Activated CD4-positive, alpha-beta T cell treated with anti-CD3 and anti-CD28 coated beads, Interleukin-2, Interleukin-4, amounts not matched to agents 100 ng/mL and 50 ng/mL, durations not matched to agents 16 hours and 8 hours (primary cell): ENCODE measurements around the gene TULP4.
"Not testable (repeated sequence)": the region's sequence is repeated elsewhere in the genome, so short reads cannot be mapped to it uniquely, and the experiment has no call there.

Experiments used
- DNase-seq: peaks from one replicate; pipeline ENCODE4 v3.0.0-alpha.2; 2020; ENCODE audit warnings: low spot score

The TULP4 gene

GRCh38 chr6:158391276-158391675 lies 79.0 kb downstream of the TULP4 start:
- no peak for DNase-seq

DNA sequence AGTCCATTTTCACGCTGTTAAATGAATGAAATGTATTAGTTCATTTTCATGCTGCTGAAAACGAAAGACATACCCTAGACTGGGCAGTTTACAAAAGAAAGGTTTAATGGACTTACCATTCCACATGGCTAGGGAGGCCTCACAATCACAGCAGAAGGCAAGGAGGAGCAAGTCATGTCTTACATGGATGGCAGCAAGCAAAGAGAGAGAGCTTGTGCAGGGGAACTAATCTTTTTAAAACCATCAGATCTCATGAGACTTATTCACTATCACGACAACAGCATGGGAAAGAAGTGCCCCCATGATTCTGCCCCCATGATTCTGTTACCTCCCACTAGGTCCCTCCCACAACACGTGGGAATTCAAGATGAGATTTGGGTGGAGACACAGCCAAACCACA lies 79.7 kb downstream of the TULP4 start:
- DNase-seq: not testable (repeated sequence)

GRCh38 chr6:158396136-158396535 lies 83.9 kb downstream of the TULP4 start:
- DNase-seq: no peak

DNA sequence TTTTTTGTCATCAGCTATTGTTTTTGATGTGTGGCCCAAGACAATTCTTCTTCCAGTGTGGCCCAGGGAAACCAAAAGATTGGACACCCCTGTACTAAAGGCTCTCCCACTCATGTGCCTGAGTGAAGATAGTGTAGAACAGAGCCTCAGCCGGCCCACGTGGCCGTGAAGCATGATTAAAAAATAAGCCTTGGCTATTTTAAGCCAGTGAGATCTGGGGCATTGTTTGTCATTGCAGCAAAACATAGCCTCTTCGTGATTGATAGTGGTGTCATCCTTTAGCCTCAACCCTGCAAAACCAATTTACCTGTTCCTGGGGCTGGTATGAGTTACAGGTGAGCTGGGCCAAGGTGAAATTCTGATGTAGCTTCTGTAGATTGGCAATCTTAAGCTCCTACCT lies 85.3 kb downstream of the TULP4 start:
- DNase-seq: no peak

GRCh38 chr6:158398252-158399024 lies 86.2 kb downstream of the TULP4 start:
- DNase-seq: no peak

DNA sequence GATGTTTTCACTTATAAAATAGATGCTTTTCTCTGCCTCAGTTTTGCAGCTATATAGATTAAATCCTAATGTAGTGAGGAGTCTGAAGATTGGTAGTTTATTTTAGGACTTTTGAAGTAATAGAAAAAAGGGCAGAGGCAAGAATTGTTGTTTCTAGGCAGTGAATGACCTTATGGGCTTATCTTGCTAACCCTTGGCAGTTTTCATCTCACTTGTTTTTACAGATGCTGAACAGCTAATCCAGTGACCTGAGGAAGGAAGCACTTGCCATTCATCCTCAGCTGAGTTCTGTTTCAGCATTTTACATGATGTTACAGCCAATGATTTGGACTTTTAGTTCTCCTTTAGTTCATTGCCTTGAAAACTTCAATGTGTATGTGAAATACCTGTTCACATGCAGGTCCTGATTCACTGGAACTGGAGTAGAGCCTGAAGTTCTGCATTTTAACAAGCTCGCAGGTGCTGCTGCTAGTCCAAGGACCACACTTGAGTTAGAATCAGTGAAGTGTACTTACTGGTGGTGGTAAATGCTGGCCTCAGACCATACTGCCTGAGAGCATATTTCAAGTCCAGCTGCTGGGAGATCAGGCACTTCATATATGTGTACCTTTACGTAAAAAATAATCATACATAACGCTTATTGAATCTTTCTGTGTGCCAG lies 86.9 kb downstream of the TULP4 start:
- DNase-seq: no peak

GRCh38 chr6:158402184-158402583 lies 89.9 kb downstream of the TULP4 start:
- no peak for DNase-seq

- not testable (repeated sequence) for DNase-seq
Observed at GRCh38 chr6:158405321-158405831, 93.1 kb downstream of the TULP4 start.

DNA sequence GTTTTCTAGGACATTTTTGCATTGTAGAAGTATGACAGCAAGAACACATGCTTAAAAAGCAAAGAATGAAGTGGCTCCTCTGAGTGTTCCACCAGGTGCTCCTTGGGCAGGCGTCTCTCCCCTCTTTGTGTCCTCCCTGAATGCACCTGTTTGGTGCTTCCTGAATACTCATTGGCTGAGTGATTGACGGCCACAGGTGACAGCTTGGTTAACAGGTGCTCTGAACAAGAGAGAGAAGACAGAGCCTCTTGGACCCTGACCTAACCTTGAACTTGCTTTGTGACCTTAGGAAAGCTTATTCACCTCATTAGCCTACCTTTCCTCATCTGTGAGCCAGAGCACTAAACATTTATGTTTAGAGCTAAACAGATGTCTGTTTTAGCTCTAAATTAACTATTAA lies 93.7 kb downstream of the TULP4 start:
- DNase-seq: no peak

- no peak for DNase-seq
Observed at GRCh38 chr6:158406736-158407135, 94.5 kb downstream of the TULP4 start.

DNA sequence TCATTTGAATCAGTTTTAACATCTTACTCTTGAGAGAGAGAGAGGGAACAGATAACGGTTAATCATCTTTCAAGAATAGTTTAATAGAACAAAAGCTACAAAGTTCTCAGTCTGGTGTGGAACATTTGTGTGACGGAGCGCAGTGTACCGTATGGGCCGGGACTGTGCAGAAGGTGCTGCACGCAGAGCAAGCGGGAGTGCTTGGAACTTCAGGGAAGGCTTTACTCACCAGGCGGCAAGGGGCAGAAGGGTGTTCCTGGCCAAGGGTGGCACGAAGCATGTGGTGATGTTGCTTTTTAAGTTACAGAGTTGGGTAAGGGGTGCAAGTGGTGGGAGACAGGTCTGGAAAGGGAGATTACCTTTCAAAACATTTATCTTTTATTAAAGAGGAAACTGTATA lies 95.7 kb downstream of the TULP4 start:
- DNase-seq: no peak

GRCh38 chr6:158408552-158409130 lies 96.4 kb downstream of the TULP4 start:
- DNase-seq: no peak

DNA sequence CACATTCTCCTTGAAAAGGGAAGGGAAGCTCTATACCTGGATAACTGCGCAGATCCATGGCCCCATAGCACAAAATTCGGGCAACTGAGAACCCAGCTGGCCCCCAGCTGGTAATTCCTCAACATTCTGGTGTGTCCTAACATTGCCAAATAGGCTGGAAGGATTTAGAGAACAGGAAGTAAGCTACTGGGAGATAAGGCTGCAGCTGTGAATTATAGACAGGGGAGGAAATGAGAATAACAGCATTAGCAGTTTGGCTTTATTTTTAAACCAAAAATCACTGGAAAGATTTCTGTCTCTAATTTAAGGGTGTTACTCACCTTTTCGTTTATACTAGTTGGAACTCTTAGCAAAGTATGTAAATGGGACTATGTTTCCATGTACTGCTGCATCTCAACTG lies 97.2 kb downstream of the TULP4 start:
- DNase-seq: no peak

DNA sequence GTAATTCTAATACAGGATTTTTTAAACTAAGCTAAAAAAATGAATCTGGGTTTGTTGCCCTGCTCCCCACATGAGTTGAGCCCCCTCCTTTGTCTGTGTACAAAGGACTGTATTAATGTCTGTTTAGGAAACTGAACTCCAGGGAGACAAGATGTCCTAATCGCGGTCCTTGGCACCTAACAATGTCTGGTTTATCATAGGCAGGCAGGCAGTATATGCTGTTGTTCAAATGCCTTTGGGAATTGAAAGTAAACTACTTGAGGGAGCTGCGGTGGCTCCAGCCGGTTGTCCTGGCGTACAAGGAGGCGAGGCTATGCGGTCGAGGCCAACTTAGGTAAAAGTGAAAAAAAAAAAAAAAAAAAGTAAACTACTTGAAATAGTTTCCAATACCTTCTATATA lies 98.5 kb downstream of the TULP4 start:
- no peak for DNase-seq

- no peak for DNase-seq
Observed at GRCh38 chr6:158411998-158412397, 99.7 kb downstream of the TULP4 start.

DNA sequence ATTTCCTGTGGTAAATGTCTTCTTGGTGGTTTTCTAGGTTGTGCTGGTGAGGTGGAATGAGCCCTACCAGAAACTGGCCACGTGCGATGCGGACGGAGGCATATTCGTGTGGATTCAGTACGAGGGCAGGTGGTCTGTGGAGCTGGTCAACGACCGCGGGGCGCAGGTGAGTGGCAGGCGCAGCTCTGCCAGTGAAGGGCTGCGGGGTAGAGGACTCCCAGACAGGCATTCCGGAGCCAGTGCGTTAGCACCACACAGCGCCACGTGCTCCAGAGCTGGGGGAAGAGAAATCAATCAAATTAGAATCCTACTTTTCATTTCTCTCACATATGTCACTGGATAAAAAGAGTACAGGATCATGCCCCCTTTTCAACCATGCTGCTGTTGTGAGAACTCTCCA lies 100.8 kb downstream of the TULP4 start:
- DNase-seq: no peak

GRCh38 chr6:158413814-158414565 lies 101.7 kb downstream of the TULP4 start:
- no peak for DNase-seq

DNA sequence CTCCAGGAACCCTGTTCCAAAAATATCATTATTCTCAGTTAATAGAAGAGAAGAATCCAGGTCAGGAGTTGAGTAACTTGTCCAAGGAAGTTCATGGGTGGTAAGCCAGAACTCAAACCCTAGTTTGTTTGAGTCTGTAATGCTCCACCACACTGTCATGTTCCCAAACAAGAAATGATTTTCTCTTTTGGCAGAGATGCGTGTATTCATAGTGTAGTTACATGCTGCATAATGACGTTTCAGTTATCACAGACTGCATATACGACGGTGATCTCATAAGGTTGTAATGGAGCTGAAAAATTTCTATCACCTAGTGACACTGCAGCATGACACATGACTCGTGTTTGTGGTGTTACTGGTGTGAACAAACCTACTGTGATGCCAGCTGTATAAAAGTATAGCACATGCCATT lies 102.6 kb downstream of the TULP4 start:
- DNase-seq: no peak

DNA sequence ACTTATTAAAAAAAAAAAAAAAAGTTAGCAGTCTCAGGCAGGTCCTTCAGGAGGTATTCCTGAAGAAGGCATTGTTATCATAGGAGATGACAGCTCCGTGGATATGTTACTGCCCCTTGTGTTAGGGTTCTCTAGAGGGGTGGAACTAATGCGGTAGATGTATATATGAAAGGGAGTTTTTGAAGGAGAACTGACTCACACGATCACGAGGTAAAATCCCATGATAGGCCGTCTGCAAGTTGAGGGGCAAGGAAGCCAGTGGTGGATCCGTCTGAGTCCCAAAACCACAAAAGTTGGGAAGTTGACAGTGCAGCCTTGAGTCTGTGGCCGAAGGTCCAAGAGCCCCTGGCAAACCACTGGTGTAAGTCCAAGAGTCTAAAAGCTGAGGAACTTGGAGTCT lies 103.4 kb downstream of the TULP4 start:
- DNase-seq: no peak

- DNase-seq: no peak
Observed at GRCh38 chr6:158416883-158417759, 104.9 kb downstream of the TULP4 start.

GRCh38 chr6:158417760-158418098 lies 105.5 kb downstream of the TULP4 start:
- no peak for DNase-seq

DNA sequence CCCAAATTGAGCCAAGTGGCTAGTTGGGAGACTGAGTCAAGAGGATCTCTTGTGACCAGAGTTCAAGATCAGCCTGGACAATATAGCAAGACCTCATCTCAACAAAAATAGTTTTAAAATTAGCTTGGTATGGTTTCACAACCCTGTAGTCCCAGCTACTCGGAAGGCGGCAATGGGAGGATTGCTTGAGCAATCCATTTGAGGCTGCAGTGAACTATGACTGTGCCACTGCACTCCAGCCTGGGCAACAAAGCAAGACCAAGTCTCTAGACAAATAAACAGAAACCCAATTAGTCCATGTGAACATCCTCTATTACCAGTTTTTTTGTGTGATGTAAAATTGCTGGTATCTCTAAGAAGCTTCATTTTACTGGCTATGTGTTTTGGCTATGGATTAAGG lies 106.2 kb downstream of the TULP4 start:
- no peak for DNase-seq
